ENCODE measurements around the gene COPB2. TPM values are rescaled to one million over a fixed set of nuclear protein-coding genes. Genes with fewer than 3 reads are reported as not detected.
A peak's percentile ranks its signal among the peaks of the same experiment; 100 is the strongest.

Gene COPB2
- total RNA-seq, 6 experiments from 2014 or later = 246 to 266 (median 260) TPM

DNA sequence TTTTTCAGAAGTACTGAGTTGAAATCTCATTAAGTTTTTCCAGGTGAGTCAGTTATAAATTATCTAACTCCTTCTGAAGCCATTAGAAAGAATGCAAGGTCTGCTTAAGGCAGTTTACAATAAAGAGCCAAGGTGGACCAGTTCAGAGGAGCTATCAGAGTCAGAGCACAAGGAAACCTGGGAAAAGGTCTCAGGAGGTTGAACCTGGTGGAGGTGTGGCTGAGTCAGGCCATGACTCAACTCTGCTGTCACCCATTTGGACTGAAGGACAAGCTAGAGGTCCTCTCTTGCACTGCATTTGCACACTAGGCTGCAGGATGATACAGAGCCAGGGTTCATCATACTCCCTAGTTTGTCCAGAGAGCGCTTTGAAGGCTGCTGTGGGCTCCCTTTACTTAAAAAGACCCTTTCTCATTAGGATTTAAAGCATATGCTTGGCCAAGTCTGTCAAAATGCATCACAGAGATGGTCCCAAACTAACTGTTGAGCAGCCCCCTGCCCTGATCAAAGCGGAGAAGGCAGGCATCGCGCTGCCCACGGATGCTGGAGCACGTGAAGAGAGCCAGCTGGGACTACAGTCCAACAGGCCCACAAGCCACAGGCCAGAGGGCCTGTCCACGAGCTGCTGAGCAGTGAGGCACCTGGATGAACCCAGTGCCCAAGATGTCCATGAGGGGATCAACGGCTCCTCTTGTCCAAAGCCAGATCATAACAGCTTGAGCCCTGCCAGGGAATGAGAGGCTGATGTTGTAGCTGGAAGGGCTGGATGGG, 71.6 kb downstream of the COPB2 start:
- TF ChIP-seq, protein P1, sequence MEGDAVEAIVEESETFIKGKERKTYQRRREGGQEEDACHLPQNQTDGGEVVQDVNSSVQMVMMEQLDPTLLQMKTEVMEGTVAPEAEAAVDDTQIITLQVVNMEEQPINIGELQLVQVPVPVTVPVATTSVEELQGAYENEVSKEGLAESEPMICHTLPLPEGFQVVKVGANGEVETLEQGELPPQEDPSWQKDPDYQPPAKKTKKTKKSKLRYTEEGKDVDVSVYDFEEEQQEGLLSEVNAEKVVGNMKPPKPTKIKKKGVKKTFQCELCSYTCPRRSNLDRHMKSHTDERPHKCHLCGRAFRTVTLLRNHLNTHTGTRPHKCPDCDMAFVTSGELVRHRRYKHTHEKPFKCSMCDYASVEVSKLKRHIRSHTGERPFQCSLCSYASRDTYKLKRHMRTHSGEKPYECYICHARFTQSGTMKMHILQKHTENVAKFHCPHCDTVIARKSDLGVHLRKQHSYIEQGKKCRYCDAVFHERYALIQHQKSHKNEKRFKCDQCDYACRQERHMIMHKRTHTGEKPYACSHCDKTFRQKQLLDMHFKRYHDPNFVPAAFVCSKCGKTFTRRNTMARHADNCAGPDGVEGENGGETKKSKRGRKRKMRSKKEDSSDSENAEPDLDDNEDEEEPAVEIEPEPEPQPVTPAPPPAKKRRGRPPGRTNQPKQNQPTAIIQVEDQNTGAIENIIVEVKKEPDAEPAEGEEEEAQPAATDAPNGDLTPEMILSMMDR (IDR thresholded peaks at IDR 0.05) = no peak
- H3K27me3 Mint-ChIP-seq (ENCODE audit: insufficient read depth) = peaks cover 7% of the 10 kb centered on the region
- no peak overlapping the region for H3K27ac Mint-ChIP-seq
- H3K4me1 Mint-ChIP-seq (ENCODE audit: low read depth) = peaks cover 73% of the 10 kb centered on the region
- no peak for DNase-seq
- peaks cover 26% of the 10 kb centered on the region for H3K36me3 Mint-ChIP-seq (ENCODE audit: low read depth)
- no peaks in the 10 kb centered on the region for H3K9me3 Mint-ChIP-seq
- no peak overlapping the region for H3K4me3 Mint-ChIP-seq

DNA sequence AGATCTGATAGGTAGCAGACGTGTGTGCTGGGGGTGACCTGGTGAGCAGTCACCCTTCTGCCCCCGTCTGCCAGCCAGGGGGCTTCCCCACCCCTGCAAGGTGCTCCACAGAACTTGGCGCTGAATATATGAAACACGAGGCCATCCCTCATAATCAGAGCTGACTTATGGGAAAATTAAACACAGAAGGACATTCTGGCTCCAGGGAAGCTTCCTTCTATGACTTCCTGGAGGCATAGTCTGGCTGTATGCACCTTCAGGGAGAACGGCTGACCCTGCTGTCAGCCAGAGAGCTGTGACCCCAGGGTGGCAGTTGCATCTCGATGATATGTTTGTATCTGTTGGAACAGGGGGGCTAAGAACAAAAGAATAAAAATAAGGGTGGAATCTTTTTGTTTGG, 72.2 kb downstream of the COPB2 start:
- Mint-ChIP-seq H3K27ac (no peak overlapping the region), H3K36me3 (ENCODE audit: low read depth) (peaks cover 27% of the 10 kb centered on the region), H3K4me3 (no peak overlapping the region), H3K4me1 (ENCODE audit: low read depth) (peaks cover 79% of the 10 kb centered on the region), H3K27me3 (ENCODE audit: insufficient read depth) (peaks cover 7% of the 10 kb centered on the region), H3K9me3 (no peaks in the 10 kb centered on the region)
- DNase-seq = no peak
- TF ChIP-seq, protein P1 (IDR thresholded peaks at IDR 0.05) = no peak

DNA sequence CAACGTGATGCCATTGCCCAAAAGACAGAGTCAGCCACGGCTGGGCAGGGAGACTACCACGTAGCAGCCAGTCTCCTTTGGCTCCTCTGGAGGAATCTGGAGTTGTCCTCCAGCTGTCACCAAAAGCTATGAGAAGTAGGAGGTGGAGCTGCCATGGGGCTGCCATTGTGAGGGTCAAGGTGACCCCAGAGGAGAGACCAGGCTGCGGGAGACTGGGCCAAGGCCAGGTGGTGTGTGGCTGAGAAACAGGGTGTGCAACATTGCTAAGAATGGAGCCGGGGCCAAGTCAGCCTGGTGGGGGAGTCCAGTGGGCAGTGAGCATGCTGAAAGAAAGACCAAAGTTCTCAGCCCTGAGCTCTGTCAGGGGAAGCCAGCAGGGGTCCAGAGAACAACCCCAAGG, 75.5 kb downstream of the COPB2 start:
- H3K36me3 Mint-ChIP-seq (ENCODE audit: low read depth) = peaks cover 32% of the 10 kb centered on the region
- H3K27ac Mint-ChIP-seq = peak overlapping the region; percentile 92; the same call in 1 of the 2 replicates
- peaks cover 86% of the 10 kb centered on the region for H3K4me1 Mint-ChIP-seq (ENCODE audit: low read depth)
- H3K4me3 Mint-ChIP-seq = no peak overlapping the region
- TF ChIP-seq, protein P1 (IDR thresholded peaks at IDR 0.05) = no peak
- H3K9me3 Mint-ChIP-seq = no peaks in the 10 kb centered on the region
- H3K27me3 Mint-ChIP-seq (ENCODE audit: insufficient read depth) = peaks cover 10% of the 10 kb centered on the region
- no peak for DNase-seq

DNA sequence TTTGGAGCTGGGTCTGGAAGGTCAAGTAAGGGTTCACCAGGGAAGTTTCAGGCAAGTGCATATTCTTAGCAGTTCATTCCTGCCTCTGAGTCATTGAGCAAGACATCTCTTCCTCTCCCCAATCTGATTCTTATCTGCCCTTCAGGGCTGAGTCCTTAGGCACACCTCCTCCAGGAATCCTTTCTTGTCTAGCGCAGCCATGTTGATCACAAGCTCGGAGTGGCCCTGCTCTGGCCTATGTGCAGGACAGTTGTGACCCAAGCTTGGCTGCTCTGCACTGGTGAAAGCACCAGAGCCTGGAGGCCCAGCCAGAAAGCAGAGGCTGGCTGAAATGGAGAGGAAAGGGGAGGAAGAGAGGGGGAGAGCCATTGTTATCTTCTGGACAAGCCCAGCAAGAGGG, 76.5 kb downstream of the COPB2 start:
- TF ChIP-seq, protein P1 (IDR thresholded peaks at IDR 0.05) = no peak
- peak; percentile 81 for DNase-seq
- Mint-ChIP-seq H3K4me1 (ENCODE audit: low read depth) (peaks cover 86% of the 10 kb centered on the region), H3K27ac (peak overlapping the region; percentile 92), H3K36me3 (ENCODE audit: low read depth) (peaks cover 32% of the 10 kb centered on the region), H3K27me3 (ENCODE audit: insufficient read depth) (peaks cover 8% of the 10 kb centered on the region), H3K9me3 (no peaks in the 10 kb centered on the region), H3K4me3 (peak overlapping the region; percentile 18; the same call in 1 of the 2 replicates)

DNA sequence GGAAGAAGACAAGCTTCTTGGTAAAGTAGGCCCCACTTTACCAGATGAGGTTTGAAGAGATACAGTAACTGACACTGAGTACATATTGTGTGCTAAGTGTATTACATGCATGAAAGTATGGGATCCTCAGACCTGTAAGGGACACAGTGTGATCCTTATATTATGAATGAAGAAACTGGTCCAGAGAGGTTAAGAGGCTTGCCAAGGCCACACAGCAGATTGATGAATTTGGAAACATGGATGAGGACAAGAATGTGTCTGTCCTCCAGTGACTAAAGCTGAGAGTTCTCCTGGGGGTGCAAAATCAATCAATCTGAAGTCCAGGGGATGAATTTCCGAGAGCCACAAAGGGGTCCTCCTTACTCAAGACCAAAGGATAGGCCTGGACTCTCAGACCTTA, 77.0 kb downstream of the COPB2 start:
- TF ChIP-seq, protein P1 (IDR thresholded peaks at IDR 0.05) = no peak
- H3K27me3 Mint-ChIP-seq (ENCODE audit: insufficient read depth) = peaks cover 8% of the 10 kb centered on the region
- peak overlapping the region; percentile 92 for H3K27ac Mint-ChIP-seq
- H3K4me1 Mint-ChIP-seq (ENCODE audit: low read depth) = peaks cover 86% of the 10 kb centered on the region
- peaks cover 35% of the 10 kb centered on the region for H3K36me3 Mint-ChIP-seq (ENCODE audit: low read depth)
- H3K9me3 Mint-ChIP-seq = no peaks in the 10 kb centered on the region
- peak overlapping the region; percentile 18; the same call in 1 of the 2 replicates for H3K4me3 Mint-ChIP-seq
- DNase-seq = no peak

Measured in HFFc6 (cell line).